Measurements from ENCODE around the gene SCN10A. TPM values are rescaled to one million over a fixed set of nuclear protein-coding genes. Genes with fewer than 3 reads are reported as not detected.

SCN10A gene
- total RNA-seq, 2 experiments from 2014 or later: not detected

DNA sequence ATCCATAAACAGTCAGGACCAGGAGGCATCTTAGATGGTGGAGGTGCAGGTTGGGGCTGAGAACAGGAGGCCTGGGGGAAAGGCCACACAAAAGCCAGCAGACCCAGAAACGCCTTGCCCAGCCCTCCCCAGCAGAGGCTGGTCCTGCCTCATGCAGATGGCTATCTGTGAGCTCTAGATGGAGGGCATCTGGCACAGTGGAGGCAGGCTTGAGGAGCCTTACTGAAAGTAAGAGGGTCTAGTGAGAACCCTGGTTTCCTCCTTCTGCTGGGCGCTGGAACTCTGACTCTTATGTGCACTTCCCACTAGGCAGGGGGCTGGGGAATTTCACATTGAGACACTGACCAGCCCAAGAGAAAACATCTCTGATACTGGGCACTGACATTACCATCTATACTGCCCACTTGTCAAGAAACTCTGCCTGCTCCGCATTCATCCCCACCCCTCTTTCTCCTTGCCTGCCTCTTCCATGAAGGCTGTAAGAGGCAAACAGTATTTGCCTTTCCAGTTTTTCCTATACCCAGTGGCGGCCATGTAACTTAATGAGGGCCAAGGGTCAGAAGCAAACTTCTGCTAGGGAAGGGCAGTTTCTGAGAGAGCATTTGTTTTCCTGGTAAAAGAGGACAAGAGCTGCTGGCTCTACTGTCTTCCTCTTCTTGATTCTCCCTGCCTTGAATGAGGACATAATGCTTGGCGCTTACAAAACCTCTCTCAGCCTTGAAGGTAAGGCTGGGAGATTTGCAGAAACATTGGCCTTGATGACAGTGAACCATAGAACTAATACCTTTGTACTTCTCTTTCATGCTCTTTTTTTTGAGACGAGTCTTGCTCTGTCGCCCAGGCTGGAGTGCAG, 162.1 kb downstream of the SCN10A start:
- Mint-ChIP-seq H3K9me3 (no peaks in the 10 kb centered on the region), H3K4me1 (peaks cover 2% of the 10 kb centered on the region), H3K36me3 (ENCODE audit: low read depth) (no peaks in the 10 kb centered on the region), H3K4me3 (no peak overlapping the region), H3K27ac (no peak overlapping the region), H3K27me3 (peaks cover 28% of the 10 kb centered on the region)
- ChIA-PET POLR2A (no interaction called here), CTCF (interaction anchor here (1.4 kb wide), 1 partner anchor 132 kb away, joined by 5 read pairs; no protein-coding TSS in a partner anchor)
- DNase-seq: no peak

DNA sequence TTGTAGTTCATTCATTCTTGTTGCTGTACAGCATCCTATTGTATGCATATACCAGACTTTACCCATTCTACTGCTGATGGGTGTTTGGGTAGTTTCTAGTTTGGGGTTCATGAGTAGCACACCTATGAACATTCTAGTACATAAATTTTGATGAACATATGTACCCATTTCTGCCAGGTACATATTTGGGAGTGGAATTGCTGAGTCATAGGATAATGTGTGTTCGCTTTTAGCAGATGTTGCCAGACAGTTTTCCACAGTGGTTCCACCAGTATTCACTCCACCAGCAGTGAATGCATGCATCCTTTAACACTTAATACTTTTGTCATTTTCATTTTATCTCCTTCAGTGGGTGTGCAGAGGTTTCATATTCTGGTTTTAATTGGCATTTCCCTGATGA, 163.1 kb downstream of the SCN10A start:
- H3K27ac Mint-ChIP-seq: no peak overlapping the region
- H3K4me3 Mint-ChIP-seq: no peak overlapping the region
- H3K27me3 Mint-ChIP-seq: peaks cover 28% of the 10 kb centered on the region
- no peaks in the 10 kb centered on the region for H3K36me3 Mint-ChIP-seq (ENCODE audit: low read depth)
- POLR2A ChIA-PET: no interaction called here
- H3K4me1 Mint-ChIP-seq: peaks cover 6% of the 10 kb centered on the region
- no peaks in the 10 kb centered on the region for H3K9me3 Mint-ChIP-seq
- no peak for DNase-seq
- CTCF ChIA-PET: interaction anchor here (1.2 to 2.6 kb wide), 3 partner anchors 9 to 132 kb away, joined by 3 to 15 read pairs (median 5); no protein-coding TSS in a partner anchor

DNA sequence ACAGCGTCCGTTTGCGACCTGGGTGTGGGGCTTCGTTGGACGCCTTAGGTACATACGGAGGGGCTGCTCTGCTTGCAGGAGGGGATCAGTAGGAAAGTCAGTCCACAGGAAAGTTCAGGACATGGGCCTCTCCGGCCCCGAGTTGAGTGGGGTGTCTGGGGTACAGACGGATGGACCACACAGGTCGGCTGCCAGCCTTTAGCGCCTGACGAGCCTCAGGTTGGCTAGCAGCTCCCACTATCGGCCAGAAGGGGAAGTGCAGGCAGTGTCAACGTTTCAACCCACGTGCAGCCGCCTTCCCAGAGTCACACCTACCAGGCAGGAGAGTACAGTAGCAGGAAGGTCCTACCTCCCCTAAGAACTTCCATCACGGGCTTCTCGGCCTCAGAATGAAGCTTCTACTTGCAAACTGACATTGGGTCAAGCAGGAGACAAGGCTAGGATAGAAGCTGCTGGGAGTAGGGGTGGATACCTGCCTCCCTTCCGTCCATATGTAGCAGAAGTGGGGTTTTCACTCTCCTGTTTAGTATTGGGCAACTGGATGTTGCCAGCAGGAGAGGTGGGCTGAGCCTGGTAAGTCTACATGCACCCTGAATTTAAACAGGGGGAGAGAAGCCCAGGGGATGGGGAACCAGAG, 164.7 kb downstream of the SCN10A start:
- Mint-ChIP-seq H3K4me1 (peaks cover 6% of the 10 kb centered on the region), H3K27me3 (peaks cover 14% of the 10 kb centered on the region), H3K4me3 (no peak overlapping the region), H3K9me3 (no peaks in the 10 kb centered on the region), H3K36me3 (ENCODE audit: low read depth) (no peaks in the 10 kb centered on the region), H3K27ac (peak overlapping the region; percentile 36)
- peak; percentile 78 for DNase-seq
- ChIA-PET POLR2A (no interaction called here), CTCF (interaction anchor here (0.6 to 2.6 kb wide), 9 partner anchors 11 to 158 kb away, joined by 3 to 15 read pairs (median 3); partner anchors contain the start of gene EXOG)

DNA sequence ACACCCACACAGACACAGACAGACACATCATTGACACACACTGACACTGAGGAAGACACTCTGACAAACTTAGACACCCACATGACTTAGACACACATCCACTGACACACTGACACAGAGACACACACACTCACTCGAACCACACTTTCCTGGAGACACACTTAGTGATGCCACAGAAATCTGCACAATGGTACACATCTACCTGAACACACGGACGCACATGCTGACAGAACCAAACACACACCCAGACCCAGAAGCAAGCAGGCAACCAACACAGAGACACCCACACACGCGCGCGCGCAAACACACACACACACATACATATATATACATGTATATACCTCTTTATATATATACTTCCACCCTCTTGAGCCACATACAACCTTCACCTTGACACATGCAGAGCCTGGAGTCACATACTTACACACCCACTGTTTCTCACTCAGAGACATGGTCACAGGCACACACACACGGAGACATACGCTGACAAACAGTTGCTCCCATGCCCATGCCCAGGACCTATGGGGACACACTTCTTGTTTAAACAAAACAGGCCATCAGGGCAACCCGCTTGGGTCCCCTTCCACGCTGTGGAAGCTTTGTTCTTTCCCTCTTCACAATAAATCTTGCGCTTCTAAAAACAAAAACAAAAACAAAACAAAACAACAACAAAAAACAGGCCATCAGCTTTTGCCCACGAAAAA, 165.6 kb downstream of the SCN10A start:
- CTCF ChIA-PET: interaction anchor here (0.6 to 2.6 kb wide), 8 partner anchors 12 to 157 kb away, joined by 3 to 15 read pairs (median 3); partner anchors contain the start of gene EXOG
- H3K4me3 Mint-ChIP-seq: no peak overlapping the region
- no peaks in the 10 kb centered on the region for H3K9me3 Mint-ChIP-seq
- DNase-seq: no peak
- H3K36me3 Mint-ChIP-seq (ENCODE audit: low read depth): no peaks in the 10 kb centered on the region
- peaks cover 14% of the 10 kb centered on the region for H3K27me3 Mint-ChIP-seq
- peaks cover 4% of the 10 kb centered on the region for H3K4me1 Mint-ChIP-seq
- H3K27ac Mint-ChIP-seq: no peak overlapping the region
- POLR2A ChIA-PET: no interaction called here

DNA sequence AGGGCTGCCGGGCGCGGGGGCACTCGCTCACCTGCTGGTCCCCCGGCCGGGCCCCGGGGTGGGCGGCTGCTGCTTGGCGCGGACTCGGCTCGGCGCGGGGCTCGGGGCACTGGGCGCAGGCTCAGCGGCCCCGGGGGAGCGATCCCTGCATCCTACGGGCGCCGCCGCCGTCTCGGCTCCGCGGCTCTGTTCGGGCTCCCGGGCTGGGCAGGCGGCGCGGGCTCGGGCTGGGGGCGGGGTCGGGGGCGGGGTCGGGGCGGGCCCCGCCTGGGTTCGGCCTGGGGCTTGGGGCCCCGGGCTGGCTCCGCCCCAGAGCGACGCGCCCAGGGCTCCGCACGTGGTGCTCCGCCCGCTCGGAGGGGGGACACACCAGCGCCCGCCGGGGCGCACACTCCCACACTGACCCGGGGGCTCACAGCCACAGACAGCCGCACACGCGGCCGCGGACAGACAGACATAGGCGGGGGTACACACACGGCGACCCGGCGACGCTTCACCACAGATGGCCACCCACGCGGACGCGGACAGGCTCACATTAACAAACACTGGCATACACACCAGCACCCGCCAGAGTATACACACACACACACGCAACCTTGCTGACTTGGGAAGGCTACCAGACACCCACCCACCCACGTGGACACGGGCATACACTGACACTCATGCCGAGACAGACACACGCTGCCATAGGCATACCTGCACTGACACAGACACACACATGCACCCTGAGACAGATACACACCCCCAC, 166.3 kb downstream of the SCN10A start, which contains the start of gene SCN5A:
SCN5A (minus strand) TSS at position 188 of the 748 bp plus-strand sequence. CDS start 16,380 bp downstream, outside the sequence.
- peak; percentile 48 for DNase-seq
- Mint-ChIP-seq H3K36me3 (ENCODE audit: low read depth) (no peaks in the 10 kb centered on the region), H3K9me3 (no peaks in the 10 kb centered on the region), H3K27ac (no peak within 1 kb of the TSS), H3K4me1 (peaks cover 4% of the 10 kb centered on the region), H3K4me3 (peak within 1 kb of the TSS; percentile 63), H3K27me3 (peaks cover 17% of the 10 kb centered on the region)
- ChIA-PET POLR2A (no interaction called here), CTCF (no interaction called here)

DNA sequence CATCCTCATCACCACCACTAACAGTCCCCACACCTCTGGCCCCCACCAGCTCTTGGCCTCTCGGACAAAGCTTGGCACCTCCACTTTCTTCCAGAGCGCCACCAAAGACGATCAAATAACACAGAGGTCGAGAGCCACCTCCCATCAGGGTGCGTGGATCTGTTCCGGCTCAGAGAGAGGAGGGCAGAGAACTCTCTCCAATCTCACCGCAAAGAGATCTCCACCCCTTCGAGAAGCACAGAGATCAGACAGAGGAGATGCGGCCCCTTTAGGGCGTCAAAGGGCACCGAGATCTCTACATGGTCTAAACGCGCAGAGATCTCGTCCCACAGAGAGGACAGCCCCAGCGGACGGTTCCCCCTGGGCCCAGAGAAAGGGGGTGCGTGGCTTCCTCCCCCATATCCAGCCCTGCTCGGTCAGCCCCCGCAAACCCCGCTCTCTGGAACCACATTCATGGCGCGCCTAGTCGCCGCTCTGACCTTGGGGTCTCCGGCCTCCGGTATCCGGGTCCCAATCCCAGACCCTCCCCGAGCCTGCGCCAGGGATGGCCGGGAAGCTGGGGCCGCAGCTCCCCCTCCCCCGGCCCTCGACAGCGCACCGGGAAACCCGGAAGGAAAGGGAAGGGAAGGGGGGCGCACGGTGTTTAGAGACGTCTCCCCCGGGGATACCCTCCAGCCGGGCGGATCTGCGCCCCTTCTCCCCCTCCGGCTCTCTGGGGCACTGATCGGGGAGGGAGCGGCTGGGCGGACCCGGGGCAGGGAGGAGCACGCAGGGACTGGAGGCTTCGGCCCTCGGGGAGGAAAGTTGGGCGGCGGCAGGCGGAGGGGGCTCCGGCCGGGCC, 167.1 kb downstream of the SCN10A start:
- H3K27me3 Mint-ChIP-seq: peaks cover 18% of the 10 kb centered on the region
- no peak for DNase-seq
- H3K4me3 Mint-ChIP-seq: peak overlapping the region; percentile 63
- ChIA-PET CTCF (no interaction called here), POLR2A (no interaction called here)
- no peak overlapping the region for H3K27ac Mint-ChIP-seq
- no peaks in the 10 kb centered on the region for H3K9me3 Mint-ChIP-seq
- H3K36me3 Mint-ChIP-seq (ENCODE audit: low read depth): no peaks in the 10 kb centered on the region
- peaks cover 4% of the 10 kb centered on the region for H3K4me1 Mint-ChIP-seq

DNA sequence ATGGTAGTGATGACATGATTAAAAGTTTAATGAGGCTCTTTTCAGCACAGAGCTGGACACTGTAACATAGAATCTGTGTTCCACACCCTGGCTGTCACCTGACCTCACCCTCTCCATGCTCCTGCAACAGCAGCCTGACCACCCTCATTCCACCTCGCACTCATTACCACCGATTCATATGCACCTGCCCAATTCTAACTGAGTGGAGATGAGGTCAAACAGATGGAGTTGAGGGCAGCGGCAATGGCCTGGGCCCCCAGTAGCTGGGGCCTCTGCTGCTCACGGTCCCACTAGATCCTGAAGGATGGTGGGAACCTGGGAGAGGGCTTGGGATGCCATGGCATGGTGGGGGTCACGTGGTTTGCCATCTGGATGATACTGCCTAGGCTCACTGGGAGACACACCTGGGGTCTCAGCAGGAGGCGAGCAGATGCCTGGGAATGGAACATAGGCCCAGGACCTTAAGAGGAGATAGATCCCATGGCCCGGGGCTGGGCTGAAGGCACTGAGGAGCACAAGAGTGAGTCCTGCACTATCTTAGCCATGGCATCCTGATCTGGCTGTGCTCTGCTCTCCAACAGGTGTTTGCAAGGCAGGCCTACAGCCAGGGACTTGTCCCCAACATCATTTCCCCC, 167.9 kb downstream of the SCN10A start:
- H3K27me3 Mint-ChIP-seq: peaks cover 13% of the 10 kb centered on the region
- DNase-seq: no peak
- no peaks in the 10 kb centered on the region for H3K36me3 Mint-ChIP-seq (ENCODE audit: low read depth)
- no peak overlapping the region for H3K27ac Mint-ChIP-seq
- POLR2A ChIA-PET: no interaction called here
- CTCF ChIA-PET: no interaction called here
- peaks cover 4% of the 10 kb centered on the region for H3K4me1 Mint-ChIP-seq
- peak overlapping the region; percentile 63 for H3K4me3 Mint-ChIP-seq
- H3K9me3 Mint-ChIP-seq: no peaks in the 10 kb centered on the region

DNA sequence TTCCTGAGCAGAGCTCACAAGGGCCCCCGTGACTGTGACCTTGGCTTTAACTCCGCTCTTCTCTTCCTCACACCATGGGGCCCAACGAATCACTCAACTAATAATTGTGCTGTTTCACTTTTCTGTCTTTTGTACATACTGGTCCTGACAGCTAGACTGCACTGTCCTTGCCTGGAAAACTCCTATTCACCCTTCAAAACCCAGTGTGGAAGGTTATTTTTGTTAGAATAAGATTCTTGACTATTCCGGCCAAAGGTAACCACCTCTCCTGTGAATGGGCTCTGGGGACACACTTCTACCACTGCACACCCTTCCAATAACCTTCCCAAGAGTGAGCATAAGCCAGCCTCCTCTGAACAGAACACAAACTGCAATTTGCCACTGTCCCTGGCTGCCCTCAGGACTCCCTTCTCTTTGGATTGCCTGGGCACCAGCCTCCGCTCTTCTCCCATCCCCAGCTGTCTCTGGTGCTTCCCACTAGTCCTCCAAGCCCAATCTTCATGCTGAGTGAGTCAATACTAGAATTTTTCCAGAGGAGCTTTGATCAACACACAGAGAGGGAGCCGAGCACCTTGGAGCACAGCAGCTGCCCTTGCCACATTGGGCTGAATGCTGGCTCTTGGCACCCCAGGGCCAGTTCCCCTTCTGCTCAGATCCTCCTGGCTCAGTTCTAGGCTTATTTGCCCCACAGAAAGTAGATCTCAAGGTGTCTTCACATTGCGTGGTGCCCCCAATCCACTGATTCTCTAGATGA, 168.6 kb downstream of the SCN10A start:
- H3K9me3 Mint-ChIP-seq: no peaks in the 10 kb centered on the region
- no peaks in the 10 kb centered on the region for H3K36me3 Mint-ChIP-seq (ENCODE audit: low read depth)
- H3K4me3 Mint-ChIP-seq: no peak overlapping the region
- no peak overlapping the region for H3K27ac Mint-ChIP-seq
- no peak for DNase-seq
- CTCF ChIA-PET: interaction anchor here (1.2 kb wide), 2 partner anchors 8 to 137 kb away, joined by 3 to 6 read pairs; no protein-coding TSS in a partner anchor
- H3K27me3 Mint-ChIP-seq: peaks cover 6% of the 10 kb centered on the region
- peaks cover 4% of the 10 kb centered on the region for H3K4me1 Mint-ChIP-seq
- POLR2A ChIA-PET: no interaction called here

All from activated CD4-positive, alpha-beta T cell treated with anti-CD3 and anti-CD28 coated beads, Interleukin-2, amount 10 ng/mL, durations not matched to agents 7 days and 5 days (primary cell).